Breast epithelium (tissue), 4 donors: Measurements from ENCODE around the gene BICD2. TPM values are rescaled to one million over a fixed set of nuclear protein-coding genes. Genes with fewer than 3 reads are reported as not detected.

ENCODE experiments used
- DNase-seq, 2 donors: peaks; one replicate each; pipeline ENCODE4 v3.0.0-alpha.2; 2019; ENCODE audit warnings: low spot score in 2 of 2
- H3K27ac ChIP-seq, 2 donors: fragments of 200-600 bp; sonication (generic) in 1 of 2; one replicate each; pipeline ENCODE4 v1.5.1; 2016 to 2019; ENCODE audit warnings: mild to moderate bottlenecking in 1 of 2
- H3K27me3 ChIP-seq, 2 donors: fragments of 200-600 bp; sonication (generic) in 1 of 2; one replicate each; pipeline versions ENCODE4 v1.5.1 to v1.6.0; 2017 to 2019; ENCODE audit warnings: control low read depth in 1 of 2, mild to moderate bottlenecking in 1 of 2
- H3K36me3 ChIP-seq: fragments of 200-600 bp; one replicate; pipeline ENCODE4 v1.5.1; 2019
- H3K4me1 ChIP-seq, 2 donors: fragments of 200-600 bp; sonication (generic); one replicate each; pipeline ENCODE4 v1.5.1; 2016 to 2019; ENCODE audit warnings: control low read depth in 1 of 2
- H3K4me3 ChIP-seq, 3 donors: fragments of 200-600 bp; sonication (generic); 1 replicate in 2 of 3; 2 replicates in 1 of 3; pipeline ENCODE4 v1.5.1; 2016 to 2019; ENCODE audit warnings: mild to moderate bottlenecking in 3 of 3, moderate library complexity in 2 of 3
- H3K9me3 ChIP-seq, 2 donors: fragments of 200-600 bp; sonication (generic) in 1 of 2; one replicate each; pipeline ENCODE4 v1.5.1; 2016 to 2019; ENCODE audit warnings: control low read depth in 1 of 2
- POLR2A ChIP-seq: fragments of 450-650 bp; IDR thresholded peaks from one replicate; pipeline ENCODE4 v1.6.1; 2016; ENCODE audit warnings: antibody characterized with exemption, mild to moderate bottlenecking, moderate library complexity
- POLR2AphosphoS5 ChIP-seq, 3 donors: sonication (generic); formaldehyde crosslinking; IDR thresholded peaks; one replicate each; pipeline ENCODE4 v1.6.1; 2017; ENCODE audit warnings: antibody characterized with exemption in 3 of 3
- intact Hi-C: fragments of 100-400 bp; cut with DNase I; formaldehyde crosslinking; loops from one replicate; pipeline ENCODE4 v1.15.1; 2023; ENCODE audit warnings: low total_unique reads
- total RNA-seq, 3 donors: library from RNA; depleted of rRNA; stranded (reverse); fragments of >200 nt; gene quantifications; one replicate each; pipeline ENCODE4 v1.1.0, GENCODE V29; 2016
- TF ChIP-seq, protein P1 (sequence below), 3 donors: fragments of 450-650 bp; IDR thresholded peaks; one replicate each; pipeline ENCODE4 v1.5.1; 2016 to 2017; ENCODE audit warnings: antibody characterized with exemption in 3 of 3, mild to moderate bottlenecking in 3 of 3, moderate library complexity in 3 of 3

Gene BICD2
- total RNA-seq, 3 donors from 2014 or later = 22.8 to 56.0 (median 26.5) TPM

DNA sequence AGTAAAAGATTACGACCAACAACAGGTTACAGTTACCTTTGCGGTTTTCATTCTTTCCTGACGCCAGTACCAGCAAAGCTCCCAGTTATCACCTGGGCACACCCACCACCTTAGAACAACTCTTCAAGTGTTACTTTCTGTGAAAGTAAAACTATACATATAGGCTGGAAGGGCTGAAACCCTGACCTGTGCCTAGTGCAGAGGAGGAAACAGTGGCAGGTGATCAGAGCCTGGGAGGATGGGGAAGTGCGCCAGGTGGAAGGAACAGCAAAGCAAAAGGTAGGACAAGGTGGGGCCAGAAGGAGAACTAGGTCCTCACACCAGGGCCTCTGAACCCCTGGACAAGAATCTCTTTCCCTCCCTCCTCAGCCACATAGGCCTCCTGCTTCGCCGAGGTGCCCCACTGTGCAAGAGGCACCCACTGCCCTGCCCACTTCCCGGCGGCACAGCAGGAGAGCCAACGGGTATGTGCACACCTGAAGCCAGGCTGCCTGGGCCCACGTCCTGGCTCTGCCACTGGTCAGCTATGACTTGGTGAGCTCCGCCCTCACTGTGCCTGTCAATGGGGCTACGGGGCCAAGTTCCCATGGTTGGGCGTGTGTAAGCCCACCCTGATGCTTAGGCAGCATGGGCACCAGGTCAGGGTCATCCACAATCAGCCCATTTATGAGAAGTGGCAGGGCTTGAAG lies 26.9 kb downstream of the BICD2 start:
- H3K27me3 ChIP-seq = no peaks in the 10 kb centered on the region
- intact Hi-C loops = no loop called here
- no peaks in the 10 kb centered on the region for H3K9me3 ChIP-seq
- TF ChIP-seq, protein P1, sequence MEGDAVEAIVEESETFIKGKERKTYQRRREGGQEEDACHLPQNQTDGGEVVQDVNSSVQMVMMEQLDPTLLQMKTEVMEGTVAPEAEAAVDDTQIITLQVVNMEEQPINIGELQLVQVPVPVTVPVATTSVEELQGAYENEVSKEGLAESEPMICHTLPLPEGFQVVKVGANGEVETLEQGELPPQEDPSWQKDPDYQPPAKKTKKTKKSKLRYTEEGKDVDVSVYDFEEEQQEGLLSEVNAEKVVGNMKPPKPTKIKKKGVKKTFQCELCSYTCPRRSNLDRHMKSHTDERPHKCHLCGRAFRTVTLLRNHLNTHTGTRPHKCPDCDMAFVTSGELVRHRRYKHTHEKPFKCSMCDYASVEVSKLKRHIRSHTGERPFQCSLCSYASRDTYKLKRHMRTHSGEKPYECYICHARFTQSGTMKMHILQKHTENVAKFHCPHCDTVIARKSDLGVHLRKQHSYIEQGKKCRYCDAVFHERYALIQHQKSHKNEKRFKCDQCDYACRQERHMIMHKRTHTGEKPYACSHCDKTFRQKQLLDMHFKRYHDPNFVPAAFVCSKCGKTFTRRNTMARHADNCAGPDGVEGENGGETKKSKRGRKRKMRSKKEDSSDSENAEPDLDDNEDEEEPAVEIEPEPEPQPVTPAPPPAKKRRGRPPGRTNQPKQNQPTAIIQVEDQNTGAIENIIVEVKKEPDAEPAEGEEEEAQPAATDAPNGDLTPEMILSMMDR (IDR thresholded peaks at IDR 0.05) = no peak
- TF ChIP-seq POLR2AphosphoS5 (IDR thresholded peaks at IDR 0.05) (no peak), POLR2A (no peak)
- peaks cover 8 to 16% of the 10 kb centered on the region in 2 donors for H3K4me1 ChIP-seq
- peak in 1 of 2 donors; percentile 45 for DNase-seq
- no peaks in the 10 kb centered on the region for H3K36me3 ChIP-seq
- H3K4me3 ChIP-seq = peak overlapping the region in 1 of 3 donors; percentile 6
- peak overlapping the region; percentile 76 to 88 for H3K27ac ChIP-seq

DNA sequence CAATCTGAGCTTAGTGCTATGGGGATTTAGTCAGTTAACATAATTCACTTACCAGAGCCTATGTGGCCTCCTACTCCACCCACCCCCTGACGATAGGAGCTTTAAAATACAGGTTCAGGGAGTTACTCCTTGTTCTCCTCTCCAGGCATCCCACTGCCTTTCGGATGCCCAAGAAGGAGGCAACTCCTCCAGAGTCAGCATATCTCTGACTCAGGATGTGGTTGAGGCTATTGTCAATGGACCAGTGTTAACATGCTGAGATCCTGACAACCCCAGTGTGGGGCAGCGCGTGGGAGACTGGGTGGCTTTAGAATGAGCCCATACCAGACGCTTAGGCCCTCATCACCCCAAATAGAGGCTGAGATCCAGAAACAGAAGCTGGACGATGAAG lies 27.4 kb downstream of the BICD2 start:
- Histone ChIP-seq H3K4me3 (no peak overlapping the region), H3K4me1 (peaks cover 8 to 16% of the 10 kb centered on the region in 2 donors), H3K36me3 (no peaks in the 10 kb centered on the region), H3K27me3 (no peaks in the 10 kb centered on the region), H3K27ac (no peak overlapping the region), H3K9me3 (no peaks in the 10 kb centered on the region)
- intact Hi-C loops = no loop called here
- peak in 1 of 2 donors; percentile 41 for DNase-seq
- TF ChIP-seq POLR2AphosphoS5 (IDR thresholded peaks at IDR 0.05) (no peak), POLR2A (no peak)
- TF ChIP-seq, protein P1 (IDR thresholded peaks at IDR 0.05) = no peak

DNA sequence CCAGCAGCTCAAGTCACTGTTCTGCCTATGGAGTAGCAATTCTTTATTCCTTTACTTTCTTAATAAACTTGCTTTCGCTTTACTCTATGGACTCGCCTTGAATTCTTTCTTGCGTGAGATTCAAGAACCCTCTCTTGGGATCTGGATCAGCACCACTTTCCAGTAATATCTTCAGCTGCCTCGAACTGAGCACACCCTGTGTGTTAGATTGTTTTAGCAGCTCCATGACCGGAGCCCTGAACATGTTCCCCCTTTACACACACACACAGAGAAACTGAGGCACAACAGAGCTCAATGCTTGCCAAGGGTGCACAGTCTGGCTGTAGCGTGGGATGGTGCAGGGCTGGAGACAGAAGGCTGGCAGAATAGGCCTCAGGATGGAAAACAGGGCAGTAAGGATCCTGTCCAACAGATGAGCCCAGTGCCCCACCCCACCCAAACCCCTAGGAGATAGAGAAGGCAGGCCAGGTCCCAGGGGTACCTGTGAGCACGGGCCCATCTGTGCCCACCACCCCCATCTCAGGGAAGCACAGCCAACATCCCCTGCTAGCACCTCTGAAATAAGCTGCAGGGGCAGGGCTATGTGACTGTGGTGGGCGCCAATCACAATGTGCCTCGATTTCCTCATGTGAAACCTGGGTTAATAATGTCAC lies 27.9 kb downstream of the BICD2 start:
- TF ChIP-seq POLR2A = no peak
- TF ChIP-seq, protein P1 (IDR thresholded peaks at IDR 0.05) = no peak
- TF ChIP-seq POLR2AphosphoS5 (IDR thresholded peaks at IDR 0.05) = no peak
- Histone ChIP-seq H3K27ac (no peak overlapping the region), H3K9me3 (no peaks in the 10 kb centered on the region), H3K27me3 (no peaks in the 10 kb centered on the region), H3K4me1 (peaks cover 8 to 16% of the 10 kb centered on the region in 2 donors), H3K4me3 (no peak overlapping the region), H3K36me3 (no peaks in the 10 kb centered on the region)
- DNase-seq = no peak
- intact Hi-C loops = no loop called here

DNA sequence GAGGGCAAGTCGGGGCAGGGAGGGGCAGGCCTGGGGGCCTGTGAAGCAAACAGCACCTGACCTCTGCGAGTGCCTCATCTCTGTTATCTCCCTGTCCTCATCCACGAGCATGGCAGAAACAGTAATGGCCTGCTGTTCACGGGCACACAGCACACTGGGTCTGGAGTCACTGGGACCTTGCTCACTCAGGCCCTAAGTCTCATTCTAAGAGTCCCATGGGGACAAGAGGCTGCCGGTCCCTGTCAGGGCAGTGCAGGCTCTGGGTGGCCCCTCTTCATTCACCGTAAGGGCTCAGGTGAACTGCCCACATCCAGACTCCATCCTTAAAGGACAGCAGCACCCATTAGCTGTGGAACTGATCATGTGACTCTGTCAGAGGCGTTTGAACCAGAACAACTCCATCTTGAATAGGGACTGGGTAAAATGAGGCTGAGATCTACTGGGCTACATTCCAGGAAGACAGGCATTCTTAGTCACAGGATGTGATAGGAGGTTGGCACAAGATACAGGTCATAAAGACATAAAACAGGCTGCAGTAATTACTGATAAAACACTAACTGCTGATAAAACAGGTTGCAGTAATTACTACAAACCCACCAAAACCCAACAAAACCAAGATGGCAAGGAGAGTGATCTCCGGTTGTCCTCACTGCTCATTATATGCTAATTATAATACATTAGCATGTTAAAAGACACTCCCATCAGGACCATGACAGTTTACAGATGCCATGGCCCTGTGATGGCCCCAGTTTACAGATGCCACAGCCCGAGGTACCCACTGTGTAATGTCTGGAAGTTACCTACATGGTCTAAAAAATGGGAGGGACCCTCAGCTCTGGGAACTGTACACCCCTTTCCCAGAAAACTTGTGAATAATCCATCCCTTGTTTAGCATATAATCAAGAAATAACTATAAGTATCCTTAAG lies 28.7 kb downstream of the BICD2 start:
- H3K36me3 ChIP-seq = no peaks in the 10 kb centered on the region
- TF ChIP-seq POLR2AphosphoS5 (IDR thresholded peaks at IDR 0.05) = no peak
- TF ChIP-seq POLR2A = no peak
- TF ChIP-seq, protein P1 (IDR thresholded peaks at IDR 0.05) = no peak
- no peak overlapping the region for H3K4me3 ChIP-seq
- intact Hi-C loops = no loop called here
- H3K27ac ChIP-seq = no peak overlapping the region
- H3K27me3 ChIP-seq = no peaks in the 10 kb centered on the region
- peaks cover 8 to 16% of the 10 kb centered on the region in 2 donors for H3K4me1 ChIP-seq
- DNase-seq = peak in 1 of 2 donors; percentile 36
- no peaks in the 10 kb centered on the region for H3K9me3 ChIP-seq
